Chondrocyte (in vitro differentiated cells): ENCODE data around the gene SLC18A3. TPM values are rescaled to one million over a fixed set of nuclear protein-coding genes. Genes with fewer than 3 reads are reported as not detected.

ENCODE experiments used
- DNase-seq: peaks from one replicate; pipeline ENCODE4 v3.0.0; 2021; ENCODE audit warnings: mixed read lengths, low spot score
- H3K27ac Mint-ChIP-seq: one replicate; pipeline ENCODE4 v1.8.0; 2021; ENCODE audit warnings: mild to moderate bottlenecking, moderate library complexity, mixed read lengths; ENCODE audit not compliant: unreplicated experiment
- H3K27me3 Mint-ChIP-seq: 2 replicates; pipeline ENCODE4 v1.8.0; 2021; ENCODE audit warnings: low read depth, mixed read lengths
- H3K36me3 Mint-ChIP-seq: 2 replicates; pipeline ENCODE4 v1.8.0; 2021; ENCODE audit warnings: low read depth, mixed read lengths
- H3K4me1 Mint-ChIP-seq: 2 replicates; pipeline ENCODE4 v1.8.0; 2021; ENCODE audit warnings: low read depth, mild to moderate bottlenecking, mixed read lengths
- H3K4me3 Mint-ChIP-seq: one replicate; pipeline ENCODE4 v1.8.0; 2021; ENCODE audit warnings: mild to moderate bottlenecking, moderate library complexity, mixed read lengths; ENCODE audit not compliant: unreplicated experiment
- H3K9me3 Mint-ChIP-seq: 2 replicates; pipeline ENCODE4 v1.8.0; 2021; ENCODE audit warnings: low read depth, mixed read lengths
- total RNA-seq: library from RNA; stranded (reverse); gene quantifications from 3 replicates; pipeline ENCODE4 v1.2.1, GENCODE V29; 2021
- TF ChIP-seq, protein P1 (sequence below): fragments of 200-600 bp; sonication (generic); IDR thresholded peaks from 2 replicates; pipeline ENCODE4 v1.5.0; 2021; ENCODE audit warnings: antibody characterized with exemption, mild to moderate bottlenecking, moderate library complexity

Gene SLC18A3
- total RNA-seq, 1 donor from 2014 or later: not detected

DNA sequence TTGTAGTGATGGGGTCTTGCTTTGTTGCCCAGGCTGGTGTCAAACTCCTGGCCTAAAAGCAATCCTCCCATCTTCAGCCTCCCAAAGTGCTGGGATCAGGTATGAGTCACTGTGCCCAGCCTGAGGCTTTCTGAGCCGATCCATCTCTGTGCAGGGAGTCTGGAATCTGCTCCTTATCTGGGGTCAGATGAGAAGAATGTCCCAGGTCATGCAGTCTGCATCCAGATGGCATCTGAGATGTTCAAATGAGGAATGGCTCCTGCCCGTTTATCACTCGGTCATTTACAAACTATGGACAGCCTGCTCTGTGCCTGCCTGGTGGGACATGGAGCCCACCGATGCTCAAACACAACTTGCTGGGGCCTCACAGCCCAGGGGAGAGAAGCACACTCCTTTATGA is 11.1 kb upstream of the SLC18A3 start:
- Mint-ChIP-seq H3K36me3 (no peaks in the 10 kb centered on the region), H3K9me3 (no peaks in the 10 kb centered on the region), H3K4me1 (peaks cover 5% of the 10 kb centered on the region), H3K27me3 (peaks cover 23% of the 10 kb centered on the region), H3K4me3 (no peak overlapping the region), H3K27ac (no peak overlapping the region)
- TF ChIP-seq, protein P1, sequence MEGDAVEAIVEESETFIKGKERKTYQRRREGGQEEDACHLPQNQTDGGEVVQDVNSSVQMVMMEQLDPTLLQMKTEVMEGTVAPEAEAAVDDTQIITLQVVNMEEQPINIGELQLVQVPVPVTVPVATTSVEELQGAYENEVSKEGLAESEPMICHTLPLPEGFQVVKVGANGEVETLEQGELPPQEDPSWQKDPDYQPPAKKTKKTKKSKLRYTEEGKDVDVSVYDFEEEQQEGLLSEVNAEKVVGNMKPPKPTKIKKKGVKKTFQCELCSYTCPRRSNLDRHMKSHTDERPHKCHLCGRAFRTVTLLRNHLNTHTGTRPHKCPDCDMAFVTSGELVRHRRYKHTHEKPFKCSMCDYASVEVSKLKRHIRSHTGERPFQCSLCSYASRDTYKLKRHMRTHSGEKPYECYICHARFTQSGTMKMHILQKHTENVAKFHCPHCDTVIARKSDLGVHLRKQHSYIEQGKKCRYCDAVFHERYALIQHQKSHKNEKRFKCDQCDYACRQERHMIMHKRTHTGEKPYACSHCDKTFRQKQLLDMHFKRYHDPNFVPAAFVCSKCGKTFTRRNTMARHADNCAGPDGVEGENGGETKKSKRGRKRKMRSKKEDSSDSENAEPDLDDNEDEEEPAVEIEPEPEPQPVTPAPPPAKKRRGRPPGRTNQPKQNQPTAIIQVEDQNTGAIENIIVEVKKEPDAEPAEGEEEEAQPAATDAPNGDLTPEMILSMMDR: no peak
- no peak for DNase-seq

DNA sequence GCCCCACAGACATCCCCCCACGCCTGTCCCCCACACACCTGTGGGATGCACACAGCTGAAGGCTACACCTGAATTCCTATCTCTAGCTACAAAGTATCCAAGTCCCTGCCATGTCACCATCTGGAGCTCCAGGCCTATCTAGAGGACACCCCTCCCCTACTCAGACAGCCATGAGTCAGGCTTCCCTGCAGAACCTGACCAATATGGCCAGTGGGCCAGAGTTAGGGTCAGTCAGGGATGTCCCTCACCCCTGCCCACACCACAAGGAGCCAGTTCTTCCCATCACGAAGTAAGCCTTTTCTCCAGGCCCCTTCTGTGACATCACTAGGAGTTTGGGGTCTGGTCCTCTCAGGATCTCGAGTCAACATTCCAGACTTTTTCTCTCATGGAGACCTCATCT is 10.6 kb upstream of the SLC18A3 start:
- Mint-ChIP-seq H3K27me3 (peaks cover 25% of the 10 kb centered on the region), H3K36me3 (no peaks in the 10 kb centered on the region), H3K4me1 (peaks cover 3% of the 10 kb centered on the region), H3K27ac (no peak overlapping the region), H3K9me3 (no peaks in the 10 kb centered on the region), H3K4me3 (no peak overlapping the region)
- TF ChIP-seq, protein P1: no peak
- no peak for DNase-seq

DNA sequence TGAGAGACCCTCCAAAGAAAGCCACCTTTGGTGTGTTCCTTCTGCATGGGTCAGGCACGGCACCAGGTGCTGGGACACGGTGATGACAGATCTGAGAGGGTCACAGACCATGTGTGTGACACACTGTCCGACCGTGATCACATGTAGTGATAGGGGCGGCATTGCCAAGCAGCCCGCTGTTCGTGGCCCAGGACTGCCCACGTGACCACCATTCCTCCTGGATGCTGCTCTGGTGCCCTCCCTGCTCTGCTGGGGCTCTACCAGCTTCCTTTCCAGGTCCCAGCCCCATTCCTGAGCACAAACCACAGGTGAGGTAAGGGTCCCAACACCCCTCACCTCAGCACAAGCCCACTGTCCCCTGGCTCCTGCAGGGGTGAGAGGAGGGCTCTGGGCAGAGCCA is 10.1 kb upstream of the SLC18A3 start:
- no peaks in the 10 kb centered on the region for H3K4me1 Mint-ChIP-seq
- no peak for DNase-seq
- H3K36me3 Mint-ChIP-seq: peaks cover 2% of the 10 kb centered on the region
- TF ChIP-seq, protein P1: no peak
- no peaks in the 10 kb centered on the region for H3K9me3 Mint-ChIP-seq
- H3K27ac Mint-ChIP-seq: no peak overlapping the region
- H3K4me3 Mint-ChIP-seq: no peak overlapping the region
- H3K27me3 Mint-ChIP-seq: peaks cover 28% of the 10 kb centered on the region

DNA sequence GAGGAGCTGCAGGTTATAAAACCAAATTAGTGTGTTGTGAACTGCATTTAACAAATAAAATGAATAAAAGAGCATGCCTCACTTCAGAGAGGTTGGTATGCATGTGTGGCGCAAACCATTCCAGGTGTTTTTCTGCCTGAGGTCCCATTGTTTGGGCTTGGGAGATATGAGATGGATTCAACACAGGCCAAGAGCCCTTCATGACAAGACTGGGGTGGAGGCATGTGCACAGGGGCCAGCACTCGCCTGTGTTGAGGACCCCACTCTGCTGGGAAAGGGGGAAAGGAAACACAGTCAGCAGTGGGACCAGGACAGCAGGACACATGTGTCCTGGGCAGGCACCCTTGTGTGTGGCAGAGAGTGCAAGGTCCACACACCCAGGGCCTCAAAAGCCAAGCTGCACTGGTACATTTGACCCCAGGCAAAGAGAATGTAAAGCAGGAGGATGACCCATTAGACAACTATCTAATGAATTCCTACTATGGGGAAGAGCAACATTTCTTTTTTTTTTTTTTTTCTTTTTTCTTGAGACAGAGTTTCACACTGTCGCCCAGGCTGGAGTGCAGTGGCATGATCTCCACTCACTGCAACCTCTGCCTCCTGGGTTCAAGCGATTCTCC is 9.2 kb upstream of the SLC18A3 start:
- Mint-ChIP-seq H3K36me3 (peaks cover 2% of the 10 kb centered on the region), H3K27me3 (peaks cover 32% of the 10 kb centered on the region), H3K27ac (no peak overlapping the region), H3K4me3 (no peak overlapping the region), H3K9me3 (no peaks in the 10 kb centered on the region), H3K4me1 (no peaks in the 10 kb centered on the region)
- DNase-seq: no peak
- TF ChIP-seq, protein P1: no peak

DNA sequence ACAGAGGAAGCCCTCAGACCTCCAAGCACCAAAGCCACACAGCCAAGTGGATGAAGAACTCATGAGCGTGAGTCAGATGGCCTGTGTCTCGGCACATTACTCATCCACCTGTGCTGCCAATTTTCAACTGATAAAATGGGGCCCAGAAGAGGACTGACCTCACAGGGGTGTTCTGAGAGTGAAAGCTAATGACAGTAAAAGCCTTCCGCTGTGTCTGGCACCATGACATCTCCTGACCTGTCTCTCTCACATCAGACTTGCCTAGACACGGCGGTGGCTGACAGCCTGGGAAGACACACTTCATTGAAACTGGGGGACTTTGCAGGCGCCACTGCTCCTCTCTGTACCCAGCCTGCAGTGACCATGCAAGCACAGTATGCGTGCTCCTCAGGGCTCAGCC is 8.3 kb upstream of the SLC18A3 start:
- TF ChIP-seq, protein P1: no peak
- peaks cover 32% of the 10 kb centered on the region for H3K27me3 Mint-ChIP-seq
- no peaks in the 10 kb centered on the region for H3K4me1 Mint-ChIP-seq
- no peak overlapping the region for H3K27ac Mint-ChIP-seq
- no peaks in the 10 kb centered on the region for H3K9me3 Mint-ChIP-seq
- H3K4me3 Mint-ChIP-seq: no peak overlapping the region
- no peak for DNase-seq
- H3K36me3 Mint-ChIP-seq: peaks cover 2% of the 10 kb centered on the region
